HG03064 (cell line): ENCODE data around the gene RANBP9.

Experiments
- ATAC-seq: cut with Tn5 transposase; IDR thresholded peaks from one replicate; pipeline ENCODE4 v1.9.1; 2021; ENCODE audit warnings: low read depth; ENCODE audit not compliant: unreplicated experiment

The RANBP9 gene

GRCh38 chr6:13572951-13573654 lies 138.5 kb downstream of the RANBP9 start:
- no peak for ATAC-seq

- ATAC-seq = no peak
Measured at GRCh38 chr6:13572240-13572639, 139.4 kb downstream of the RANBP9 start.
